ENCODE data around the gene PCBP2.
"Not testable (repeated sequence)": the region's sequence is repeated elsewhere in the genome, so short reads cannot be mapped to it uniquely, and the experiment has no call there.

Gene PCBP2

GRCh38 chr12:53441040-53441833 is 10.7 kb upstream of the PCBP2 start, which contains the start of gene PRR13:
Gene PRR13 (plus strand): TSS chr12:53441734. CDS start chr12:53442715, 981 bp downstream.
- DNase-seq: peak; percentile 100

DNA sequence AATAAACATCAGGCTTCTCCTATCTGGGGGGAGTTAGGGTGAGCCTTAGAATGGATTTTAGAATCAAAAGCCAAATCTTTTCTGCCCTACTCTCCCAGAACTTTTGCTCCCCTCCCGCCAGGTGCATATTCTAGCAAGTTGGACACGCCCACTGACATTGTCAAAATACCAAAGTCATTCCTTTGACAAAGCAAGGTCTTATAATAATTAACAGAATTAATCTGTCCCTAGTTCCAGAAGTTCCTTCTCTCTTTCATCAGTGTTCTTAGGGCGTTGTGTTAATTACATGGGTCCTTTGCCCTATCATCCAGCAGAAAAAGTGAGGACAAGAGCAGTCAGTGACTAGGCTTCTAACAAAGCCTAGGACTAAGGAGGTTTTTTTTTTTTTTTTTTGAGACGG is 7.9 kb upstream of the PCBP2 start:
- DNase-seq: no peak

DNA sequence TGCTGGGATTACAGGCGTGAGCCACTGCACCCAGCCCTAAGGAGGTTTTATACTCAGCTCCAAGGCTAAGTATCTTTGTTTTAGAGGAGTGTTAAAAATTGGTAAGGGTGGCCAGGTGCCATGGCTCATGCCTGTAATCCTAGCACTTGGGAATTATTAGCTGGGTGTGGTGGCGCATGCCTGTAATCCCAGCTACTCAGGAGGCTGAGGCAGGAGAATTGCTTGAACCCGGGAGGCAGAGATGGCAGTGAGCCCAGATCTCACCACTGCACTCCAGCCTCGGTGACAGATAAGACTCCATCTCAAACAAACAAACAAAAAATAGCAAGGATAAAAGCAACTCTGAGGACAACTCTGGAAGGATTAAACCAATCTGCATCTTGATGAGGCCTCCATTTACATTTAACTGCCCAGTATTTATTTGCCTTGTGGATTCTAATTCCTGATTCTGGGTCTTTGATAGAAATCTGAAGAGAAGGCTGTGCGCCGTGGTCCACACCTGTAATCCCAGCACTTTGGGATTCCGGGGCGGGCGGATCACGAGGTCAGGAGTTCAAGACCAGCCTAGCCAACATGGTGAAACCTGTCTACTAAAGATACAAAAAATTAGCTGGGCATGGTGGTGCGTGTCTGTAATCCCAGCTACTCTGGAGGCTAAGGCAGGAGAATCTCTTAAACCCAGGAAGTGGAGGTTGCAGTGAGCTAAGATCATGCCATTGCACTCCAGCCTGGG is 7.1 kb upstream of the PCBP2 start:
- not testable (repeated sequence) for DNase-seq

GRCh38 chr12:53450936-53451335 is 966 bp upstream of the PCBP2 start:
- no peak for DNase-seq

GRCh38 chr12:53452159-53453077 is 516 bp downstream of the PCBP2 start:
- peak; percentile 90 for DNase-seq

DNA sequence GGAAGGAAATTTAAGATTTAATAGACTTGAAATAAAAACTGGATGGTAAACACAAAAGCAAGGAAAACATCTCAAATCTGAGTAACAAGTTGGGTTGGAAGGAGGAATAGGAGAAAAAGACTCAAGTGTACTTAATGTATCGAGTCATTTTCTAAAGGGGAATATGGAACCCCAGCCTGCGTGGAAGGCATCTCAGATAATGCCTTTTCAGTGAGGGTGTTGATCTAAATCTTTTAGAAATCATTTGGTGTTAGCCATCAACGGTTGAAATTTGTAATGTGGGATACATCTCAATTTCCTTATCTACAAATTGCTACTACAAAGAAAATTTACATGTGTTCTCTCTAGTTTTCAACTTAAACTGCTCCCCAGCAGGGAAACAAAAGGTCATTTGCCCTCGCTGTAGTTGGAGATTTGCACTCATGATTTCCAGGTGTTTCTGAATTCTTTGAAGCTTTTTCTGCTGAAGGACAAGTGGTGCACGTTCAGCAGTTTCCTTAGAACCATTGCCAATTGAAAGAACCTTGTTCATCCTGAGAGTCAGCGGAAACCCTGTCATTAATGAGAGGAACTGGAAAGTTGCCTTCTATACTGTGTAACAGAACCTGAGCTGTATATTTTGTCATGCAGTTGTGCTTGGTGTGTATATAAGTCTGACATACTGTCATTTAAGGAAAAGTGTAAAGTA is 2.2 kb downstream of the PCBP2 start:
- DNase-seq: no peak

- no peak for DNase-seq
Measured at GRCh38 chr12:53454707-53455106, 2.8 kb downstream of the PCBP2 start.

DNA sequence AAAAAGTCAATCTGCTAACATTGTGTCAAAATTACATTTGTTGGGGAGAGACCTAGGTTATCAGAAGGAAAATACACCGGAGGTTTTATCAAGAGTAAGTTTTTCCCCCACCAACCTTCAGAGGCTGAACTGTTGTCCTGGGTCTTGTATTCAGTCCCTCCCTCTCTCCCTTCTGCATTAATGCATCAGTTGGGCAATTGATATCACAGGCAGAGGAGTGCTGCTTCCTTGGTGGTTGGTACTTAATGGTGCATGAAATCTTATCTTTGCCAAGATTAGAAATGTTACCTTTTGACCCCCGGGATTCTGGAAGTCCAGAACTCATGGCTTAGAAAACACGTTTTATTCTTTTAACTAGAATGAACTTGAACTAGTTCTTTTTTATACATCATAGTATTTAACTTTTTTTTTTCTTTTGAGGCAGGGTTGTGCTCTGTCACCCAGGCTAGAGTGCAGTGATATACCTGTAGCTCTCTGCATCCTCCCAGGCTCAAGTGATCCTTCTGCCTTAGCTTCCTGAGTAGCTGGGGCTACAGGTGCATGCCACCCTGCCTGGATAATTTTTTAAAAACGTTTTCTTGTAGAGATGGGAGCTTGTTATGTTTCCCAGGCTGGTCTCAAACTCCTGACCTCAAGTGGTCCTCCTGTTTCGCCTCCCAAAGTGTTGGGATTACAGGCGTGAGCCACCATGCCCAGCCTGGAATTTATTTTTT is 4.9 kb downstream of the PCBP2 start:
- DNase-seq: no peak

DNA sequence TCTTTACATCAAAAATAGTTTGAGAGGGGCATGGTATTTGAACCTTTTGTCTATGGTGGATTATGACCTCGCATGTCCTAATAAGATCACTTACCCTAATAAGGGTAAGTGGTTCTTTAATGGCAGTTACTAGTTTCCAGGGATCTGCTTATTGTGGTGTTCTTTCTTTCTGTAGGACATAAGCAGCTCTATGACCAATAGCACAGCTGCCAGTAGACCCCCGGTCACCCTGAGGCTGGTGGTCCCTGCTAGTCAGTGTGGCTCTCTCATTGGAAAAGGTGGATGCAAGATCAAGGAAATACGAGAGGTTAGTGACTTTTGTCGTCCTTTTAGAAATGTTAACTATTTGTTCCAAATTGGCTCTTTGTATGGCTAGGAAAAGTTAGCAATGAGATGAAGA is 7.2 kb downstream of the PCBP2 start:
- no peak for DNase-seq

GRCh38 chr12:53461059-53461458 is 9.2 kb downstream of the PCBP2 start:
- no peak for DNase-seq

DNA sequence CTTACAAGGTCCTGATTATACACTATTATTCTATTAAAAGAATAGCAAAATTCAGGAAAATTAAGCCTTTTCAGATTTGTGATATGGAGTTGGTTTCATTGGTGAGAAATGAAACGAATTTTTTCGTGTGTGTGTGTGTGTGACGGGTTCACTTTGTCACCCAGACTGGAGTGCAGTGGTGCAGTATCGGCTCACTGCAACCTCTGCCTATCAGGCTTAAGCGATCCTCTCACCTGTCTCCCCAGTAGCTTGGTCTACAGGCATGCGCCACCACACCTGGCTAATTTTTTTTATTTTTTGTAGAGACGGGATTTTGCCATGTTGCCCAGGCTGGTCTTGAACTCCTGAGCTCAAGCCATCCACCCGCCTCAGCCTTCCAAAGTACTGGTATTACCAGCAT is 9.7 kb downstream of the PCBP2 start:
- no peak for DNase-seq

DNA sequence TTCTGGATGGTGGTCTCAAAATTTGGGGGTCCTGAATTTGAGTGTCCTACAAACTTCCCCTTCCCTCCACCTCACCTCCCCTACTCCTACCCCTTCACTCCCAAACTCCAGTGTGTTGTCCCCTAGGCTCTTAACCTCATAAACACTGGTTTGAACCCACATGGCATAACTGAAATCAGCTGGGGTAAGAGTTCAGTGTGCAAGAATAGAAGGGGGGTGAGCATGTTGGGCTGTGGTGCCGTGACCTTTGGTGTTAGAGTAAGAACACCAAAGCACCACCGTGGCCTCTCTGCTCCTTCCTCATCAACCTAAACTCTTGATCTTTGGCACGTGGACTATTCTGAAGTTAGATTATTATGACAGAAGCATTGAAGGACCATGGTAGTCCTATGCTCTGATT is 11.0 kb downstream of the PCBP2 start:
- DNase-seq: no peak

- no peak for DNase-seq
Measured at GRCh38 chr12:53463802-53464560, 12.1 kb downstream of the PCBP2 start.

GRCh38 chr12:53464685-53465418 is 12.9 kb downstream of the PCBP2 start:
- no peak for DNase-seq

DNA sequence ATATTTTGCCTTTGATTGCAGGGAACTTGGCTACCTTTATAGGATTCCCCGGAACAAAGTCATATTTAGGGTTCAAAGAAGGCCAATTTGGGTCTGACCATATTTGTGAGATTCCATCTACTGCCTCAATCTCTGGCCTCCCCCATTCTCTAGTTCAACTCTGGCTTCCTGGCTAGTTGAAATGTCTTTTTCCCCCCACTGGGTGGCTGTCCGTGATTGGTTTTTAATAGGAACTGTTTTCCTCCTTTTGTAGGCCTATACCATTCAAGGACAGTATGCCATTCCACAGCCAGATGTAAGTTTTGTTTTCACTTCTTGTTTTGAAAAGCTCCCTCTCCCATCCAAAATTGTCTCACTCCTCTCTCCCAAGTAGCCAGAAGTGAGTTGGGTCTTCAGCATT is 13.8 kb downstream of the PCBP2 start:
- no peak for DNase-seq

DNA sequence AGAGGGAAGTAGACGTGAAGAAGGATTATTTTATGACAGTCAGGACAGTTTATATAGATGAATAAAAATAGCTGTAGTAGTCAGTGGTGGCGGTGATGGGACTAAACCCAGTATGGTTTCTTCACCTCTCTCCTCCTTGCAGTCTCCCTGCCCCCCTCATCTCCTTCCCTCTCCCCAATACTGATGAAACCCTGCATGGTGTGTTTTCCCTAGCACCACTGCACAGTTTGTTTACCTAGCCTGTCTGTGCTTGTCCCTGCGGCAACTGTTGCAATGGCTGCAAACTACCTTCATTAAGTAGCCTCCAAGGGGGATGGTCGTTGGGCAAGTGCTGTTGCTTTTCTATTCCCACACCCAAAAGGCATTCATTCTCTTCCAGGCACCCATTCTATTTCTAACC is 14.7 kb downstream of the PCBP2 start:
- DNase-seq: peak; percentile 28

DNA sequence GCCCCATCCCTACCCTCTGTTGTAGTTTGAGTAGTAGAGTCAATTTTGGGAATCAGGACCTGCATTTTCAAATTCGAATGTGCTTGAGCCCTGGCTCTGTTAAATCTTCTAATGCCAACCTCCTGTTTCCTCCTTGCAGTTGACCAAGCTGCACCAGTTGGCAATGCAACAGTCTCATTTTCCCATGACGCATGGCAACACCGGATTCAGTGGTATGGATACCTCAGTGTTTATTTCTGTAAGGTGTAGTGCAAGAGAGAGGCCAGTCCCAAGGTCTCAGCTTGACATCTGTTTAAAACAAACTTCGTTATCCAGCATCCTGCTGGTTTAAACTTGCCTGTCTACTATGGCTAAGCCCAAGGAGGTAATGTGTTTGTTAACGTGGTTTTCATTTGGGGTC is 15.2 kb downstream of the PCBP2 start:
- DNase-seq: no peak

DNA sequence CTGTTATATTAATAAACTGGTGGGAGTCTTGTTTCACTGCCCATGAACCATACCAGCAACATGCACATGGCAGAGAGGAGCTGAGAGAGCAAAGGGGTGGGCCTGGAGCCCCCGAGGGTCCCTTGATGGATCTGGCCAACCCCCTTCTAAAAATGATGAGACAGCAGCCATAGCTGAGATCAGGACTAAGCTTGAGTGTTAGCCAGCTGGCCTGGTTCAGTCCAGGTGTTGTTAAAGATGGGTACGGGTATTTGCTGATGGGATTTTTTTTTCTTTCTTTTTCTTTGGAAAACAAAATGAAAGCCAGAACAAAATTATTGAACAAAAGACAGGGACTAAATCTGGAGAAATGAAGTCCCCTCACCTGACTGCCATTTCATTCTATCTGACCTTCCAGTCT is 16.0 kb downstream of the PCBP2 start:
- no peak for DNase-seq

DNA sequence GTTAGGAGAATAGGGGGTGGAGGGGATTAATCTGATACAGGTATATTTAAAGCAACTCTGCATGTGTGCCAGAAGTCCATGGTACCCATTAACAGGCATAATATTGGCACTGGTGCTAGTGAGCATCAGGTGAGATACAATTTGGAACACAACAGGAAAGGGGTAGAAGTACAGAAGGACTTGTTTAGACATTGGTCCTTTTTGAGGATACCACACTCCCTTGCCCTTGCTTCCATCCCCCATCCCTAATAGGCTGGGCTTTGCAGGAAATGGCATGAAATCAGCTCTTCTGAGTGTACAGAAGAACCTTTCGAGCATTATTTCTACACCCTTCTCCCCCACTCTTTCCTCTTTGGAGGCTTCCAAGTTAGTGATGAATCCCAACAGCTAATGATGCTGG is 16.4 kb downstream of the PCBP2 start:
- no peak for DNase-seq

- DNase-seq: no peak
Measured at GRCh38 chr12:53472056-53472582, 20.2 kb downstream of the PCBP2 start.
